SIG-M5 treated with dmso at 0.1 percent for 504 hours (cell line): Measurements from ENCODE around the gene COPZ1.

Experiments
- DNase-seq: peaks from one replicate; lab custom pipeline; 2025; ENCODE audit not compliant: unreplicated experiment; lab: John Stamatoyannopoulos, UW

The COPZ1 gene

GRCh38 chr12:54358191-54358944 lies 33.4 kb downstream of the COPZ1 start:
- no peak for DNase-seq

GRCh38 chr12:54358945-54359761 lies 34.2 kb downstream of the COPZ1 start:
- DNase-seq: peak; percentile 98

GRCh38 chr12:54359762-54360351 lies 34.9 kb downstream of the COPZ1 start:
- no peak for DNase-seq

GRCh38 chr12:54360717-54361456 lies 36.0 kb downstream of the COPZ1 start:
- peak; percentile 51 for DNase-seq

GRCh38 chr12:54363047-54363446 lies 38.1 kb downstream of the COPZ1 start:
- DNase-seq: no peak

GRCh38 chr12:54363618-54364017 lies 38.7 kb downstream of the COPZ1 start:
- peak; percentile 65 for DNase-seq

- peak; percentile 98 for DNase-seq
These were observed 39.5 kb downstream of the COPZ1 start, which contains the start of gene GPR84 for GRCh38 chr12:54364413-54364812. Gene GPR84, minus strand, starts transcription at chr12:54364486. Its CDS starts 635 bp downstream, at chr12:54363851.

- DNase-seq: no peak
These were observed 43.2 kb downstream of the COPZ1 start for GRCh38 chr12:54368025-54368708.

GRCh38 chr12:54368709-54369596 lies 44.0 kb downstream of the COPZ1 start:
- peak; percentile 87 for DNase-seq

- DNase-seq: no peak
These were observed 44.7 kb downstream of the COPZ1 start for GRCh38 chr12:54369597-54370131.

- peak; percentile 59 for DNase-seq
These were observed 45.3 kb downstream of the COPZ1 start for GRCh38 chr12:54370171-54370730.

GRCh38 chr12:54371328-54372112 lies 46.6 kb downstream of the COPZ1 start:
- no peak for DNase-seq

GRCh38 chr12:54372113-54372806 lies 47.3 kb downstream of the COPZ1 start:
- no peak for DNase-seq

- DNase-seq: no peak
These were observed 49.0 kb downstream of the COPZ1 start for GRCh38 chr12:54373649-54374561.

GRCh38 chr12:54374562-54375258 lies 49.8 kb downstream of the COPZ1 start:
- DNase-seq: no peak

- DNase-seq: no peak
These were observed 50.3 kb downstream of the COPZ1 start for GRCh38 chr12:54375259-54375579.
